ENCODE measurements around the gene PISD.
"Not testable (repeated sequence)": the region's sequence is repeated elsewhere in the genome, so short reads cannot be mapped to it uniquely, and the experiment has no call there.

The PISD gene

DNA sequence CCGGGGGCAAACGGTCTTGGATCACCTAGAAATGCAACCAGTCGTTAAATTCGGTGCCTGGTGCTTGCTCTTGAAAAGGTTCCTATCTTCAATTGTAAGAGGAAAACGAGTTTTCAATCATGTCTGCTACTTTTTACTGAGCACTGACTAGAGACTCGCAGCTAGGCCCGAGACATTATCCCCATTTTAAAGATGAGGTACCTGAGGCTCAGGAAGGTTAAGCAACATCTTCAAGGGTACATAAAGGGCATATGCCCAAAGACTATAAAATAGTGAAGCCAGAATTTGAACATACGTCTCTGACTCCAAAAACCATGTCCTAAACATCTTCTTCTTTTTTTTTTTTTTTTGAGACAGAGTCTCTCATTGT lies 638 bp upstream of the PISD start:
- H3K4me3 ChIP-seq (ENCODE audit: insufficient read depth, low read length, poor library complexity, severe bottlenecking) = peak overlapping the region; percentile 76
- H3K9me2 ChIP-seq (replicated peaks; ENCODE audit: insufficient read depth, low read length) = no peaks in the 10 kb centered on the region
- H3K27me3 ChIP-seq (ENCODE audit: low read length) = no peaks in the 10 kb centered on the region
- H3K36me3 ChIP-seq (ENCODE audit: low read length) = no peaks in the 10 kb centered on the region
- no peak for TF ChIP-seq EZH2phosphoT487 (conservative IDR thresholded peaks at IDR 0.05; ENCODE audit: low read length)
- TF ChIP-seq, protein P1, sequence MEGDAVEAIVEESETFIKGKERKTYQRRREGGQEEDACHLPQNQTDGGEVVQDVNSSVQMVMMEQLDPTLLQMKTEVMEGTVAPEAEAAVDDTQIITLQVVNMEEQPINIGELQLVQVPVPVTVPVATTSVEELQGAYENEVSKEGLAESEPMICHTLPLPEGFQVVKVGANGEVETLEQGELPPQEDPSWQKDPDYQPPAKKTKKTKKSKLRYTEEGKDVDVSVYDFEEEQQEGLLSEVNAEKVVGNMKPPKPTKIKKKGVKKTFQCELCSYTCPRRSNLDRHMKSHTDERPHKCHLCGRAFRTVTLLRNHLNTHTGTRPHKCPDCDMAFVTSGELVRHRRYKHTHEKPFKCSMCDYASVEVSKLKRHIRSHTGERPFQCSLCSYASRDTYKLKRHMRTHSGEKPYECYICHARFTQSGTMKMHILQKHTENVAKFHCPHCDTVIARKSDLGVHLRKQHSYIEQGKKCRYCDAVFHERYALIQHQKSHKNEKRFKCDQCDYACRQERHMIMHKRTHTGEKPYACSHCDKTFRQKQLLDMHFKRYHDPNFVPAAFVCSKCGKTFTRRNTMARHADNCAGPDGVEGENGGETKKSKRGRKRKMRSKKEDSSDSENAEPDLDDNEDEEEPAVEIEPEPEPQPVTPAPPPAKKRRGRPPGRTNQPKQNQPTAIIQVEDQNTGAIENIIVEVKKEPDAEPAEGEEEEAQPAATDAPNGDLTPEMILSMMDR (IDR thresholded peaks at IDR 0.05; ENCODE audit: insufficient read depth, low read length, poor library complexity, severe bottlenecking) = no peak
- H4K20me1 ChIP-seq (ENCODE audit: low read depth, low read length) = no peaks in the 10 kb centered on the region; the same call in 1 of the 2 replicates
- no peaks in the 10 kb centered on the region for H3F3A ChIP-seq (ENCODE audit: insufficient read depth)
- H3K9ac ChIP-seq (ENCODE audit: low read length) = peak overlapping the region; percentile 69
- peaks cover 42% of the 10 kb centered on the region for H3K79me2 ChIP-seq (ENCODE audit: insufficient read depth, low read length)
- H3K9me3 ChIP-seq (ENCODE audit: insufficient read depth, low read length) = no peaks in the 10 kb centered on the region
- no peak overlapping the region; the same call in 1 of the 2 replicates for H3K27ac ChIP-seq (ENCODE audit: low read depth, low read length)
- H3K4me2 ChIP-seq (ENCODE audit: low read depth, low read length, poor library complexity, severe bottlenecking) = peak overlapping the region; percentile 88
- peak overlapping the region; percentile 91 for H2AFZ ChIP-seq (ENCODE audit: low read depth, low read length, severe bottlenecking)

DNA sequence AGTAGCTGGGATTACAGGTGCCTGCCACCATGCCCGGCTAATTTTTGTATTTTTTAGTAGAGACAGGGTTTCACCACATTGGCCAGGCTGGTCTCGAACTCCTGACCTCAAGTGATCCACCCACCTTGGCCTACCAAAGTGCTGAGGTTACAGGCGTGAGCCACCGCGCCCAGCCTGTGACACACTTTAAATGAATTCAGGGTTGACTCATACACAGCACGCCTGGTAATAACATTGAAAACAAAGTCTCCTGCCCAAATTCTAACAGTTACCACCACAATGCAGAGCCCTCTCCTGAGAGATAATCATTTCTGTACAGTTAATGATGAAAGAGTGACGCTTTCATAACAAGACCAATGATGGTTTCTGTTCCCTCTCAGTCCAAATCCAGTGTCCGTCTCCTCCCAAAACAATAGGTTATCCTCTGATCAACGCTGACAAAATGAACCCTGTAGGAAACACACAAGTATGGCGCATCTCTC lies 1.1 kb downstream of the PISD start:
- Histone ChIP-seq H3K9ac (ENCODE audit: low read length) (peak overlapping the region; percentile 69), H3K4me2 (ENCODE audit: low read depth, low read length, poor library complexity, severe bottlenecking) (peak overlapping the region; percentile 85), H3K79me2 (ENCODE audit: insufficient read depth, low read length) (peaks cover 57% of the 10 kb centered on the region), H3K4me3 (ENCODE audit: insufficient read depth, low read length, poor library complexity, severe bottlenecking) (peak overlapping the region; percentile 76)
- not testable (repeated sequence) for H3K36me3 ChIP-seq (ENCODE audit: low read length); H3K27me3 ChIP-seq (ENCODE audit: low read length); H3K9me3 ChIP-seq (ENCODE audit: insufficient read depth, low read length); H3F3A ChIP-seq (ENCODE audit: insufficient read depth); H3K9me2 ChIP-seq (replicated peaks; ENCODE audit: insufficient read depth, low read length); H2AFZ ChIP-seq (ENCODE audit: low read depth, low read length, severe bottlenecking); H3K27ac ChIP-seq (ENCODE audit: low read depth, low read length); H4K20me1 ChIP-seq (ENCODE audit: low read depth, low read length)

DNA sequence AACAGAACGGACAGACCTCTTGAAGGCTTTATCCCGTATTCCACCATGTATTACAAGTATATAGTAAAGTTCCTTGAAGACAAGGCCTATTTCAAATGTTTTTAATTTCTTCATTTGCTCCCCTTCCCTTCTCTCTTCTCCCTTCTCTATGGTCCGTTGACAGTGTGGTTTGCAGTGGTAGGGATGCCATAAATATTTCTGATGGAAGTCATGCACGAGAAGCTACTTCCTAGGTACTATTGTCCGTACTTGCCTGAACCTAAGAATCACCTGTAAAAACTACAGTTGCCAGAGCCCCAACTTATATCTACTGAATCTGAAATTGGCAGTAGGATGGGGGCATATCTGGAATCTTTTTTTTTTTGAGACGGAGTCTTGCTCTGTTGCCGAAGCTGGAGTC lies 2.8 kb downstream of the PISD start:
- H4K20me1 ChIP-seq (ENCODE audit: low read depth, low read length) = no peaks in the 10 kb centered on the region; the same call in 1 of the 2 replicates
- no peak overlapping the region for H2AFZ ChIP-seq (ENCODE audit: low read depth, low read length, severe bottlenecking)
- no peaks in the 10 kb centered on the region for H3K9me2 ChIP-seq (replicated peaks; ENCODE audit: insufficient read depth, low read length)
- H3K79me2 ChIP-seq (ENCODE audit: insufficient read depth, low read length) = peaks cover 73% of the 10 kb centered on the region
- no peak for TF ChIP-seq EZH2phosphoT487 (conservative IDR thresholded peaks at IDR 0.05; ENCODE audit: low read length)
- TF ChIP-seq, protein P1 (IDR thresholded peaks at IDR 0.05; ENCODE audit: insufficient read depth, low read length, poor library complexity, severe bottlenecking) = no peak
- no peaks in the 10 kb centered on the region for H3K9me3 ChIP-seq (ENCODE audit: insufficient read depth, low read length)
- H3K9ac ChIP-seq (ENCODE audit: low read length) = no peak overlapping the region
- H3K4me3 ChIP-seq (ENCODE audit: insufficient read depth, low read length, poor library complexity, severe bottlenecking) = no peak overlapping the region
- no peaks in the 10 kb centered on the region for H3K27me3 ChIP-seq (ENCODE audit: low read length)
- no peak overlapping the region for H3K4me2 ChIP-seq (ENCODE audit: low read depth, low read length, poor library complexity, severe bottlenecking)
- no peaks in the 10 kb centered on the region for H3K36me3 ChIP-seq (ENCODE audit: low read length)
- H3F3A ChIP-seq (ENCODE audit: insufficient read depth) = no peaks in the 10 kb centered on the region
- no peak overlapping the region for H3K27ac ChIP-seq (ENCODE audit: low read depth, low read length)

DNA sequence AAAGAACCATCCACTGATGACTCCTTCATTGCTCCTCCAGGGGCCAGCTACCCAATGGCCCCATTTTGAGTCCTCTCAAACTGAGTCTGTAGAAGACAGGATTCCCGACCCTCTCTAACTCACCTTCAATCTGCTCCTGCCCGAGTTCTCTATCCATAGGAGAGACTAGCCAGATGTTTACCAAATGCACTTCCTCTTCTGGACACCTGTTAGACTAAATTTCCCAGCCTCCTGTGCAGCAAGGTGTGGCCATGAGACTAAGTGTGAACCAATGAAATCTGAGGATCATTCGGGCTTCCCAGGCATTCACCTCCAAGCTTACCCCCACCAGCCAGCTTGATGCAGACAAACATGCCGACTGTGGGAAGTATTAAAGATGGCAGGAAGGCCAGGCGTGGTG lies 7.6 kb downstream of the PISD start:
- Histone ChIP-seq H3F3A (ENCODE audit: insufficient read depth) (no peaks in the 10 kb centered on the region), H3K9me2 (replicated peaks; ENCODE audit: insufficient read depth, low read length) (no peaks in the 10 kb centered on the region), H2AFZ (ENCODE audit: low read depth, low read length, severe bottlenecking) (no peak overlapping the region), H3K27ac (ENCODE audit: low read depth, low read length) (no peak overlapping the region), H3K4me3 (ENCODE audit: insufficient read depth, low read length, poor library complexity, severe bottlenecking) (no peak overlapping the region), H3K4me2 (ENCODE audit: low read depth, low read length, poor library complexity, severe bottlenecking) (no peak overlapping the region), H3K27me3 (ENCODE audit: low read length) (no peaks in the 10 kb centered on the region), H4K20me1 (ENCODE audit: low read depth, low read length) (no peaks in the 10 kb centered on the region; the same call in 1 of the 2 replicates), H3K9ac (ENCODE audit: low read length) (no peak overlapping the region), H3K9me3 (ENCODE audit: insufficient read depth, low read length) (no peaks in the 10 kb centered on the region), H3K36me3 (ENCODE audit: low read length) (no peaks in the 10 kb centered on the region), H3K79me2 (ENCODE audit: insufficient read depth, low read length) (peaks cover 89% of the 10 kb centered on the region)
- TF ChIP-seq EZH2phosphoT487 (conservative IDR thresholded peaks at IDR 0.05; ENCODE audit: low read length) = no peak
- TF ChIP-seq, protein P1 (IDR thresholded peaks at IDR 0.05; ENCODE audit: insufficient read depth, low read length, poor library complexity, severe bottlenecking) = no peak
